ENCODE measurements around the gene THADA. TPM values are rescaled to one million over a fixed set of nuclear protein-coding genes. Genes with fewer than 3 reads are reported as not detected.

Gene THADA
- total RNA-seq, 2 donors from 2014 or later = 14.5 to 16.1 TPM

- no peaks in the 10 kb centered on the region for H3K9me3 ChIP-seq
- no peaks in the 10 kb centered on the region for H3K4me1 ChIP-seq
- H3K27ac ChIP-seq = no peak overlapping the region
- no peak for TF ChIP-seq CTCF (IDR thresholded peaks at IDR 0.05)
- no peak for DNase-seq (ENCODE audit: low spot score)
- H3K4me3 ChIP-seq = no peak overlapping the region
- no peaks in the 10 kb centered on the region for H3K27me3 ChIP-seq
- H3K36me3 ChIP-seq = no peaks in the 10 kb centered on the region
These were observed 398.9 kb downstream of the THADA start for GRCh38 chr2:43196768-43197587.

- Histone ChIP-seq H3K27me3 (no peaks in the 10 kb centered on the region), H3K27ac (no peak overlapping the region), H3K4me3 (no peak overlapping the region), H3K9me3 (no peaks in the 10 kb centered on the region), H3K36me3 (no peaks in the 10 kb centered on the region), H3K4me1 (no peaks in the 10 kb centered on the region)
- TF ChIP-seq CTCF (IDR thresholded peaks at IDR 0.05) = no peak
- DNase-seq (ENCODE audit: low spot score) = no peak
These were observed 401.5 kb downstream of the THADA start for GRCh38 chr2:43194121-43194869.

- Histone ChIP-seq H3K36me3 (no peaks in the 10 kb centered on the region), H3K27ac (no peak overlapping the region), H3K4me1 (no peaks in the 10 kb centered on the region), H3K4me3 (no peak overlapping the region), H3K27me3 (no peaks in the 10 kb centered on the region), H3K9me3 (no peaks in the 10 kb centered on the region)
- no peak for DNase-seq (ENCODE audit: low spot score)
- TF ChIP-seq CTCF (IDR thresholded peaks at IDR 0.05) = no peak
These were observed 402.2 kb downstream of the THADA start for GRCh38 chr2:43193652-43194120.

- no peaks in the 10 kb centered on the region for H3K4me1 ChIP-seq
- H3K27ac ChIP-seq = no peak overlapping the region
- H3K9me3 ChIP-seq = no peaks in the 10 kb centered on the region
- TF ChIP-seq CTCF (IDR thresholded peaks at IDR 0.05) = no peak
- H3K4me3 ChIP-seq = no peak overlapping the region
- DNase-seq (ENCODE audit: low spot score) = no peak
- H3K27me3 ChIP-seq = no peaks in the 10 kb centered on the region
- H3K36me3 ChIP-seq = no peaks in the 10 kb centered on the region
These were observed 402.8 kb downstream of the THADA start for GRCh38 chr2:43192744-43193651.

GRCh38 chr2:43191947-43192516 is 403.8 kb downstream of the THADA start:
- H3K27ac ChIP-seq = no peak overlapping the region
- H3K36me3 ChIP-seq = no peaks in the 10 kb centered on the region
- H3K27me3 ChIP-seq = no peaks in the 10 kb centered on the region
- H3K4me1 ChIP-seq = no peaks in the 10 kb centered on the region
- TF ChIP-seq CTCF (IDR thresholded peaks at IDR 0.05) = no peak
- H3K4me3 ChIP-seq = no peak overlapping the region
- DNase-seq (ENCODE audit: low spot score) = no peak
- H3K9me3 ChIP-seq = no peaks in the 10 kb centered on the region

Measured in right atrium auricular region (tissue), 2 donors.